HG02852 (cell line): ENCODE measurements around the gene LGI4.

Experiments
- ATAC-seq: cut with Tn5 transposase; IDR thresholded peaks from one replicate; pipeline ENCODE4 v1.9.1; 2021; ENCODE audit warnings: mild to moderate bottlenecking, moderate library complexity; ENCODE audit not compliant: unreplicated experiment

The LGI4 gene

DNA sequence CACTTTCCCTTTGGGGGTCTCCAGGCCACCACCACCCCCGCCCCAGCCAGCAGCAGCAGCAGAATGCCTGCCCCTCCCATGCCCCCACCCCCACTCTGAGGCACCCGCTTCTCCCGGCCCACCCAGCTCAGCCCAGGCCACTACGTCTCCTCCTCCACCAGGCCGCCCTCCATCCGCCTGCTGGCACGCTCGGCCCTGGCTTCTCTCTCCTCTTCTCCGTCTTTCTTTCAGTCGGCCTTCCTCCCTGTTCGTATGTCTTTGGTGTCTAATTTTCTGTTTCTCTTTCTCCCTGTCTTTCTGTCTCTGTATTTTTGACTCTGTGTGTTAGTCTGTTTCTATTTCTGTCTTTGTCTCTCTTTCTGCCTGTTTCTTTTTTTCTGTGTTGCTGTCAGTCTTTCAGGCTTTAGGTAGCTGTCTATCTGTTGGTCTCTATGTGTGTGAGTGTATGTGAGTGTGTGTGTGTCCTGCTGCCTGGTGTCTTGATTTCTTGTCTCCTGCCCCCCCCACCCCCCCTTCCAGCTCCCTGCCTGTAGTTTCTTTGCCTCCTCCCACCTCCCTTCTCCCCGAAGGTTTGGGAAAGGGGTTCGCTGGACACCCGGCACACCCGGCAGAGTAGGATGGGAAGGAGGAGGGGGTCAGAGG, at the start of gene LGI4:
Gene LGI4 (minus strand): TSS at position 459 of the 642 bp plus-strand sequence. CDS start 379 bp downstream, at position 80.
- ATAC-seq: no peak

DNA sequence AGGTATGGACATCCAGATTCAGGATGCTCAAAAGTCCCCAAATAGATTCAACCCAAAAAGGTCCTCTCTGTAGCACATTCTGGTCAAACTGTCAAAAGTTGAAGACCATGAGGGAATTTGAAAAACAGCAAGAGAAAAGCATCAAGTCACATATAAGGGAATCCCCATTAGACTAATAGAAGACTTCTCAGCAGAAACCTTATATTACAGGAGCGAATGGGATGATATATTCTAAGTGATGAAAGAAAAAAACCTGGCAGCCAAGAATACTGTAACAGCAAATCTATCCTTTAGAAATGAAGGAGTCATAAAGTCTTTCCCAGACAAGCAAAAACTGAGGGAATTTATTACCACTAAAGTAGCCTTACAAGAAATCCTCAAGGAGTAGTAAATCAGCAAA, 49.4 kb upstream of the LGI4 start:
- no peak for ATAC-seq

DNA sequence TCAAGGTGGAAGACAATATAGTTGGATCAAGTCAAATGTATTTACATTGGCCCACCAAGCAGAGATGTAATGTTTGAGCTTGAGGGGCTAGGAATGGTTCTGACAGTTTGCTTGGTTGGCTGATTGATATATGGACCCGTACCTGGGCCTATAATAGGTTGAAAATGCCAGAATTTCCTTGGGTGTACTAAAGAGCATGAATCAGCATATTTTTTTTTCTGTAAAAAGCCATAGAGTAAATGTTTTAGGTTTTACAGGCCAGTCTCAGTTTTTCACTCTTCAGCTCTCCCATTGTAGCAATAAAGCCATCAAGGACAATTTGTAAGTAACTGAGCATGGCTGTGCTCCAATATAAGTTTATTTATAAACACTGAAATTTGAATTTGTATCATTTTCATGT, 46.5 kb upstream of the LGI4 start:
- ATAC-seq: no peak

DNA sequence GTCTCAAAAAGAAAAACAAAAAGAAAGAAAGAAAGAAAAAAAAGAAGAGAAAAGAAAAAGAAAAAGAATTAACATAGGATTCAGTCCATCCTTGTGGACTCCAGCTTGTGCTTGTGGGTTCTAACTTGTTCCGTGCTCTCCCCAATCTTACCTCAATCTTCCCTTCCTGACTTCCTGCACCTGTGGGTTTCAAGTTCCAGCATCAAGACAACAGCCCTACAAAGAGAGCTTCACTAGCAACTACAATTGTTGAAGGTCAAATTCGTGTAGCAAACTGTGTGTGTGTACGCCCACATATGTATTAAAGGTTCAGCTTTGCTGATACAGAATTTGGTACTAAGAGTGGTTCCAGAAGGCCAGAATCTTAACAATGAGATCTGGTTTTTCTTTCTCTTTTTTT, 45.0 kb upstream of the LGI4 start:
- no peak for ATAC-seq

DNA sequence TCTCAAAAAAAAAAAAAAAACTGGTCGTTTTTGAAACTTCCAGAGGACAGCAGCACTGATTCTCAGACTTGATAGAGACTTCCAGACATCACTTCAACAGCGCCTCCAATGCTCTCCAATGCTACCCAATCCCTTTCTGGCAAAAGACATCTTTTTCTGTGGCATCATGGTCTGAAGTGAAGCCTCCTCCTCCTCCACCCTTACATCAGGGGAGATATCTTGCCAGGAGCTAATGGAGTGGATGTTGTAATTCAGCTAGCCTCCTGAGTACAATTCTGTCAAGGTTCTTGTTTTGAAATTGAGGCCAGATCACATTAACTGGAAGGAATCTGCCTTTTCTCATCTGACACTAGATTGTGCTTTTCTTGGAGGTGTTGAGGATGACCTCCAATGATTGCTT, 43.8 kb upstream of the LGI4 start:
- no peak for ATAC-seq

DNA sequence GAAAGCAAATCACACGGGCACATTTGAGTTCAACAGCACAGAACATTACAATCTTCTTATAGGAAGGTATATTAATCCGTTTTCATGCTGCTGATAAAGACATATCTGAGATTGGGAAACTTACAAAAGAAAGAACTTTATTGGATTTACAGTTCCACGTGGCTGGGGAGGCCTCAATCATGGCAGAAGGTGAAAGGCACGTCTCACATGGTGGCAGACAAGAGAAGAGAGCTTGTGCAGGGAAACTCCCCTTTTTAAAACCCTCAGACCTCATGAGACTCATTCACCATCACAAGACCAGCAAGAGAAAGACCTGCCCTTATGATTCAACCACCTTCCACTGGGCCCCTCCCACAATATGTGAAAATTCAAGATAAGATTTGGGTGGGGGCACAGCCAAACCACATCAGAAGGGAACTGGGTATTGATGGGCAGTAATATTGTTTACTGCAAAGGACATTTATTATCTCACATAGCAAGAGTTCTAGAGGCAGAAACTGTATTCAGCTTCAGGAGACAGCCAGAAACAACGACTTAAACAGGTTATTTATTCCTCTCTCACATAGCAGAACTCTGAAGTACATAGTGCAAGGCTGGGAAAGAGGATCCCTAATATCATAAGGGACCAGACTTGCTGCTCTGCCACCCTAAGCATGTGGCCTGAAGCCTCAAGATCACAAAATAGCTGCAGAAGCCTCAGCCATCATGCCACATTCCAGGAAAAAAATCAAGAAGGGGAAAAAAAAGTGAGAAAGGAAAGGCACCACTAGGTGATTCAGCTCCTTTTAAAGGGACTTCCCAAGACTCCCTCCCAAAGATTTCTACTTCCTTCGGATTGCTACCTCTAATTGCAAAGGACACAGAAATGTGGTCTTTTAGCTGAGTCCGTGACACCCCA, 42.8 kb upstream of the LGI4 start:
- no peak for ATAC-seq

DNA sequence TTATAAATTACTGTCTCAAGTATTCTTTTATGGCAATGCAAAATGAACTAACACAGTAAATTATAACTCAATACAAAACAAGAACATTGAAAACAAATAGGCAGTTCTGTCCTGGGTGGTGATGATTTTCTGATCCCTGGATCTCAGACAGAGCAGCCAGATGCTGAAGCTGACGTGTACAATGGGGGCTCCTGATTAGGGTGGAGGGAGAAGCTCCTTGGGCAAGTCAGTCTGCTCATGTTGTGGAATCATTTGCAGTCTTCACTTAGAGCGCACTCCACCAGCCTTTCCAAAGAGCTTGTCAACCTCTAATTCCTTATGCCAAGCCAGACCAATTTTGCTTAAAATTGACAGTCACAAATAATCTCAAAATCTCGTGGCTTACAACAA, 41.3 kb upstream of the LGI4 start:
- ATAC-seq: no peak

DNA sequence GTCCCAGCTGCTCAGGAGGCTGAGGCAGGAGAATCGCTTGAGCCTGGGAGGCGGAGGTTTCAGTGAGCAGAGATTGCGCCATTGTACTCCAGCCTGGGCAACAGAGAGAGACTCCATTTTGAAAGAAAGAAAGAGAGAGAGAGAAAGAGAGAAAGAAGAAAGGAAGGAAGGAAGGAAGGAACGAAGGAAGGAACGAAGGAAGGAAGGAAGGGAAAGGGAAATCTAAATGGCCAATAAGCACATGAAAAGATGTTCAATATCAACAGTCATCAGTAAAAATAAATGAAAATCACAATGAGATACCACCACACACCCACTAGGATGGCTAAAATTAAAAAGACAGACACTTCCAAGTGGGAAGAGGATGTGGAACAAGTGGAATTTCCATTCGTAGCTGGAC, 39.4 kb upstream of the LGI4 start:
- no peak for ATAC-seq

DNA sequence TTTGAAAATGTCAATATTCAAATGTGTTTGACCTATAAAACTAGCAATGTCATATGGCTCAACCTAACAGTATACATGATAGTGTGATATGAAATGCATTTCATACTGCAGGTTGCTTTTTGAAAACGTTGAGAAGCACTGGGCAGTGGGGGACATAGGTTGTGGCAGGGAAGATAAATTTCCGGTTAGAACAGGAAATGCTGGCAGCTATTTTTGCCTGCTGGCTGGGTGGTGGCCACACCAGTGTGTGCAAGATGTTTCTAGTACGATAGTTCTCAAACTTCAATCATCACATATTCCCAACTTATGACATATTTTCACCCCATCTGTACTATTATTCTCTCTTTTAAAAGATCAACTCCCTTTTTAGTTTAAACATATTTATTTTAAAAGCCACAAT, 36.9 kb upstream of the LGI4 start:
- ATAC-seq: no peak

DNA sequence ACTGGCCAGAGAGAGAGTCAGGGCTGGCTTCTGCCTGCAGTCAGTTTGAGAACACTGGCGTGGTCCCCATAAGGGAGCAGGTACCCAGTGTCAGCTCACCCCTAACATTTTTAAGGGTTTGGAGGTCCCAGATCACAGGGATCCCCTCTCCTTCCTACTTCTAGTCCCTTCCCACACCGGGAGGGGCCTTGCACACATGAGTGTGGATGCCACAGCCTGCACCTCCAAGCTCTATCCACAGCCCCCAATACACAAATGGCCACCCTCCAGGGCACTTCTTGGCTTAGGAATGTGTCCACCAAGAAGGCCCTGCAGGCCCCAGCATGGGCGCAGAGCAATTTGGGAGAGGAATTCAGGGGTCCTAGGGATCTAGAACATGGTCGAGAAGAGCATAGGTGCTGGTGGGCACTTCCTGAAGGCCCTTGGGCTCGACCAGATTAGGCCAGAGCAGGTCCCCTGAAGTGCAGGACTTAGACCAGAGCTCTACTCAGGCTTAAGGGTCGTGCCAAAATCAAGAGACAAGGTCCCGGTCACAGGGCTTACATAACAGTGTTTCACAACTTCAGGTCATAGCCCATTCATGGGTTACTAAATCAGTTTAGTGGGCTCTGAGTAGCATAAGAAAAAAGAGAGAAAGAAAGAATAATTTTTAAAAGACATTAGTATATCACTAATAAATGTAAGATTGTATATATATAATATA, 35.7 kb upstream of the LGI4 start:
- no peak for ATAC-seq

DNA sequence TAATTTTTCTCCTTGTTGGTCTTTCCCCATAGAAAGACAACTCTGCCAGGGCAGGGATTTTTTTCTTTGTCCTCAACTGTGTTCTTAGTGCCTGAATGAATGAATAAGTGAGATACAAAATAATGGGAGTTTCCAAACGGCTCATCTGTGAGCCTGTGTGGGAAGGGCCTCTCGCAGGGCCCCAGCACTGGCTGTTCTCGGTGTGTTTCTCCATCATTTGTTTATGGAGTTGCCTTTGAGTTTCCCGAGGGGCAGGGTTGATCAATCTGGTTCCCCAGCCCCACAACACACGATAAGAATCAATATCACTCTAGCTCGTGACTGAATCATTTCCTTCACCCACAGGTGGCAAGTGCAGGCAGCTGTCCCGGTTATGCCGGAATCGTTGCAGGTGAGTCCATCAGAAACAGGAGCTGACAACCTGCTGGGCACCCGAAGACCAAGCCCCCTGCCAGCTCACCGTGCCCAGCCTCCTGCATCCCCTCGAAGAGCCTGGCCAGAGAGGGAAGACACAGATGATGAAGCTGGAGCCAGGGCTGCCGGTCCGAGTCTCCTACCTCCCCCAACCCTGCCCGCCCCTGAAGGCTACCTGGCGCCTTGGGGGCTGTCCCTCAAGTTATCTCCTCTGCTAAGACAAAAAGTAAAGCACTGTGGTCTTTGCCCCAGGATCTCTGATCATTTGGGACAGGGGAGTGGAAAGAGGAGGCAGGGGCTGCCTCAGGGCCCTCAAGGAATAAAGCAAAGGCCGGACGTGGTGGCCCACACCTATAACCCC, 34.5 kb upstream of the LGI4 start:
- ATAC-seq: no peak

DNA sequence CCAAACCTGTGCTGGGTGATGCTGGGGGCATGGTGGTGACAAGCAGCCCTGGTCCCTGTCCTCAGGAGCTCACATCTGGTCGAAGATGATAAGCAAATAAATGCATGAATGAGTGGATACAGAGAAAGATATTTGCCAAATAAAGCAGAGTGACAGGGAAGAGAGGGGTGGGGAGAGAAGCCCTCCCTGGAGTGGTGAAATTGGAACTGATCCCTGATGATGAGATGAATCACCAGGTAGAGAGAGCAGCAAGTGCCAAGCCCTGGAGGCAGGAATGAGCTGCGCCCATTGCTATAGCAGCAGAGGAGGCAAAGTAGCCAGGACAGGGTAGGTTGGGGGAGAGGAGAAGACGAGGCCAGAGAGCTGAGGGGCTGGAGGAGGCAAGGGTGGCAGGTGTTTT, 33.3 kb upstream of the LGI4 start:
- no peak for ATAC-seq

DNA sequence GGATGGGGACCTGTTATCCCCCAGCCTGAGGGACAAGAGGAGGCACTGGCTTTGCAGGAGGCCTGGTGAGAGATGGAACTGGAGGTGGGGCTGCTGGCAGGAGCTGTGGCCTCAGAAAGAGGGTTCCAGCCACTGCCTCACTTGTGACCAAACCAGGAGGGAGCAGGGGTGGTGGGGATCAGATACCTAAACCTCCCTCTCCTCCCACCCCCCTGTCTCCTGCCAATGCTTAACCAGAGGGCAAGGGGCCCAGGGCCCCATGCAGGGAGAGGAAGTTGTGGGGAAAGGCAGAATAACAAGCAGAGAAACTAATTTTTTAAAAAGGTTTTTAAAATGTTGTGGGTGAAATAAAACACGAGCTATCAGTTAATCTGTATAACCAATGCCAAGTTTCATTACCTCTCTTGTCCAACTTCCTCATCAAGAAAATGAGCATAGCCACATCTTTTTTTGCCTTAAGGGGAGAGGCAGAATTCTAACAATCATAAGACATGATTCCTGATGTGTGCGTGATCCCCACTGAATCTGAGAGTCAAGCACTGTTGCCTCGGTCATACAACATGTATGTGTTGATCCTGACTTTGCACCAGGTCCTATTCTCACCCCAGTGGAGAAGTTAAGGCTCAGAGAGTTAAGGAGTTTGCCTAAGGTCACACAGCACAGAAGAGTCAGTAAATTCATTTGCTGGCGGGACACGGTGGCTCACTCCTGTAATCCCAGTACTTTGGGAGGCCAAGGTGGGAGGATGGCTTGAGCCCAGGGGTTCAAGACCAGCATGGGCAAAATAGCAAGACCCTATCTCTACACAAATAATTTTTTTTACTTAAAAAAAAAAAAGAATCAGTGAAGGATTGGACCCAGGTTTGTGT, 32.6 kb upstream of the LGI4 start:
- ATAC-seq: no peak

DNA sequence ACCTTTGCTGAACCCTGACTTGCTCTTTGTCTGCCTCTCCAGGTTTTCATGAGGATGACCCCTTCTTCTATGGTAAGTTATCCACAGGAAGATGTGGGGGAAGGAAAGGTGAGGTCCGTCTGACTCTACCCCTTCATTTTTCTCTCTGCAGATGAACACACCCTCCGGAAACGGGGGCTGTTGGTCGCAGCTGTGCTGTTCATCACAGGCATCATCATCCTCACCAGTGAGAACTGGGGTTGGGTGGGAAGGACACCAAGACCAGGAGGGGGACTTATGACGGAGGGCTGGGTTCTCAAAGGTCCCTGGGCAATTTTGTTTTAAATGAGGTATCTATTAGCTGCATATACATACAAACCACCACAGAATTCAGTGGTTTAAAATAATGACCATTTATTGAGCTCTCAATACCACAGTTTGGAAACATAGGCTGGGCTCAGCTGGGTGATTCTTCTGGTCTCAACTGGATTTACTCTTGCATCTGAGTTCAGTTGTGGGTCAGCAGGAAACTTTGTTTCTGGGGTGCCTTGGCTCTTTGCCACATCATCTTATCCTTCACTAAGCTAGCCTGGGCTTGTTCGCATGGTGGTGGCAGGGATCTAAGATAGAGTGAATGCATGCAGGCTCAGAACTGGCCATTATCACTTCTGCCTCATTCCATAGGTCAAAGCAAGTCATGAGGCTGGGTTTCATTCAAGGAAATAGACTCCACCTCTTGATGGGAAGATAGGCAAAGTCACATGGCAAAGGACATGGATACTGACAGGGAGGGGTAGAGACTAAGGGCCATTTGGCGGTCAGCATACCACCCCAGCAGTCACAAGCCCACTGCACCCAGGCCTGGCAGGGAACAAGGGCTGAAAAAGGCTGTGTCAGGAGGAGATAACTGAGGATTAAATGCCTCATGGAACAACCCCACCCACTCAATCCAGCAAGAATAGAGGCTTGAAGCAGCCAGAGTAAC, 31.5 kb upstream of the LGI4 start:
- ATAC-seq: no peak

DNA sequence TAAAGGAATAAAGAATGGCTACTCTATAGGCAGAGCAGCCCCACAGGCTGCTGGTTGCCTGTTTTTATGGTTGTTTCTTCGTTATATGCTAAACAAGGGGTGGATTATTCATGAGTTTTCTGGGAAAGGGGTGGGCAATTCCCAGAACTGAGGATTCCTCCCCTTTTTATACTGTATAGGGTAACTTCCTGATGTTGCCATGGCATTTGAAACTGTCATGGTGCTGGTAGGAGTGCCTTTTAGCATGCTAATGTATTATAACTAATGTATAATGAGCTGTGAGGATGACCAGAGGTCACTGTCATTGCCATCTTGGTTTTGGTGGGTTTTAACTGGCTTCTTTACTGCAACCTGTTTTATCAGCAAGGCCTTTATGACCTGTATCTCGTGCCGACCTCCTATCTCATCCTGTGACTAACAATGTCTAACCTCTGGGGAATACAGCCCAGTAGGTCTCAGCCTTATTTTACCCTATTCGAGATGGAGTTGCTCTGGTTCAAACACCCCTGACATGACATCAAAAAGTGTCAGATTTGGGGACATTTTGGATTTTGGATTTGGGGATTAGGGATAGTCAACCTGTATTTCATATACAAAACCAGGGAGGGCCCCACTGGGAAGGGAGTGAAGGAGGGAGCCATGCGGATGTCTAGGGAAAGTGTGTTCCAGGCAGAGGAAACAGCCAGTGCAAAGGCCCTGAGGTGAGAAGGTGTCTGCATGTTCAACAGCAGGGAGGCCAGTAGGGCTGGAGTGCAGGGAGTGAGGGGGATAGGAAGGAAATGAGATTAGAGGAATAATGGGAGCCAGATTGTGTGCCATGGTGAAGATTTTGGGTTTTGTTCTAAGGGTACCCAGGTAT, 30.6 kb upstream of the LGI4 start:
- no peak for ATAC-seq

DNA sequence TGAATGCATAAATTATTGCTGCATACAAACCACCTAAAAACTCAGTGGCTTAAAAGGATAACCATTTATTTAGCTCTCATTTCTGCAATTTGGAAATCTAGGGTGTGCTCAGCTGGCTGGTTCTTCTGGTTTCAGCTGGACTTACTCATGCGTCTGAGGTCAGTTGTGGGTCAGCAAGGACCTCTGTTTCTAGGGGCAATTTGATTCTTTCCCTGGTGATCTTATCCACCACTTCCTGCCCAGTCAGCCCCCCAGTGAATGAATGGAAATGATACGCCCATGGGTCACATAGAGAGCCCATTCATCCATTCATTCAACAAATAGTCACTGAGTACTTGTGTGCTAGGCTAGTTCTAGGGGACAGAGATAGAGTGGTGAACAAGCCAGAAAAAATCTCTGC, 29.6 kb upstream of the LGI4 start:
- no peak for ATAC-seq

DNA sequence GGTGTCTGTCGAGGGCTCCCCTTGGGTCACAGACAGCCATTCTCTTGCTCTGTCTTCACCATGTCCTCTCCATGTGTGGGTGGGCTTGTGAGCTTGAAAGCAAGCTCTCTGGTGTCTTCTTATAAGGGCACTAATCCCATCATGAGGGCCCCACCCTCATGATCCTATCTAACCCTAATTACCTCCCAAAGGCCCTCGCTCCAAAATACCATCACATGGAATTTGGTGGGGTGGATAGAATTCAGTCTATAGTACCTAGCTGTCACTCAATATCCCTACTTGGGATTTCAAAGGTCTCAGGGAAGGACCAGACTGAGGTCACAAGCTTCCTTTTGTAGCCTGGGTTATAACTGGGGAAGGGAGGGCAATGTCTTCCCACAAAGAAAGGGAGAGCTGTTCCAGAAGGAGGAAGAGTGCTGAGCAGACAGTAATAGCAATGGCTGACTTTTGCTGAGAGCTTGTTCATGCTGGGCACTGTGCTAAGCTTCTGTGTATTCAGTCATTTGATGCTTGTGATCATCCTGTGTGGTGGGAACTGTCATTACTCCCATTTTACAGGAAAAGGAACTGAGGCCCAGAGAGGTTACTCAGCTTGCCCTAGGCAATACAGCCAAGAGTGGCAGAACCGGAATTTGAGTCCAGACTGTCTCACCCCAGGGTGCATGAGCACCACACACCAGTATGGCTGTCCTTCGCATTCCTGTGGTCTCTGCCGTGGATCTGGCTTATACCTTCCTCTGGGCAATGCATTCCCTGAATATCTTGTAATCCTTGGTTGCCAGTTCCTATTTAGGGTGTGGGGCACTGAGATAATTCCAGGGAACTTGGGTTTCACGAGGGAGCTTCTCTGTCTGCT, 27.8 kb upstream of the LGI4 start:
- ATAC-seq: no peak
